Nephron (organoid): ENCODE results near the gene STK32C.

Experiments
- H3K27ac Mint-ChIP-seq, 3 experiments: 2 replicates each; pipeline ENCODE4 v1.8.0; 2020; ENCODE audit warnings: mixed read lengths in 3 of 3, mild to moderate bottlenecking in 2 of 3, moderate library complexity in 1 of 3
- H3K27me3 Mint-ChIP-seq: 2 replicates; pipeline ENCODE4 v1.8.0; 2021; ENCODE audit warnings: low read depth, mild to moderate bottlenecking, moderate library complexity, mixed read lengths
- H3K36me3 Mint-ChIP-seq: 2 replicates; pipeline ENCODE4 v1.8.0; 2020; ENCODE audit warnings: low read depth, mixed read lengths
- H3K4me1 Mint-ChIP-seq: 2 replicates; pipeline ENCODE4 v1.8.0; 2020; ENCODE audit warnings: mixed read lengths
- H3K4me3 Mint-ChIP-seq, 3 experiments: 2 replicates each; pipeline ENCODE4 v1.8.0; 2020; ENCODE audit warnings: mild to moderate bottlenecking in 3 of 3, mixed read lengths in 3 of 3, moderate library complexity in 2 of 3
- H3K9me3 Mint-ChIP-seq: 2 replicates; pipeline ENCODE4 v1.8.0; 2020; ENCODE audit warnings: mixed read lengths
- TF ChIP-seq, protein P1 (sequence below), 3 experiments: fragments of 200-600 bp; sonication (generic); IDR thresholded peaks; one replicate each; pipeline ENCODE4 v1.5.0; 2021; ENCODE audit warnings: antibody characterized with exemption in 3 of 3; ENCODE audit not compliant: unreplicated experiment in 3 of 3

Gene STK32C

DNA sequence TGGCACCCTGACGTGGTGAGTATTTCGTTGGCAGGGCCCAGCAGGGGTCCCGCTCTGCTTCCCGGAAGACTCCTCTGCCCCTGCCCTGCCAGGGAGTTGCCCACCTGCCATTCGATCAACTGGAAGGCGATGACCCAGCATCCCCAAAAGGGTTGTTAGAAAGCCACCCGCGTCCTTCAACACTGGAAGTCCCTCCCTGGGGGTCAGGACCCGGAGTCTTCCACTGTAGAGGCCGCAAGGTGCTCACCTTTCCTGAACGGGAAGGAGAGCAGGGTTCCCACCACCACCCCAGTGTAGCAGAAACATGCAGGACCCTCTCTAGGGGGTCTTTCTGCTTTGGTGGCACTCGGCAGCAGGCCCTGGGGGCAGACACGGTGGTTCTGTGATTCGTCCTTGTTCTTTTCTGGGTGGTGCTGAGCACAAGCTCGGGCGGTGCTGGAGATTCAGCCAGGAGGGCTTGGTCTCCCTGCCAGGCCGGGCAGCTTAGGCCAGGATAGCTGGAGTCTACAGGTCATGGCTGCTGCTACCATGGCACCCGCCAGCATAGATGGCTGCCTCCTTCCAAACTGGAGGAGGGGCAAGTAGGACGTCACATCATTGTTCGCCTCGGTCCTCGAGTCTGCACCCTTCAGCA, 140.6 kb downstream of the STK32C start:
- H3K27ac Mint-ChIP-seq: no peak overlapping the region
- H3K9me3 Mint-ChIP-seq: no peaks in the 10 kb centered on the region
- H3K4me3 Mint-ChIP-seq: no peak overlapping the region
- TF ChIP-seq, protein P1, sequence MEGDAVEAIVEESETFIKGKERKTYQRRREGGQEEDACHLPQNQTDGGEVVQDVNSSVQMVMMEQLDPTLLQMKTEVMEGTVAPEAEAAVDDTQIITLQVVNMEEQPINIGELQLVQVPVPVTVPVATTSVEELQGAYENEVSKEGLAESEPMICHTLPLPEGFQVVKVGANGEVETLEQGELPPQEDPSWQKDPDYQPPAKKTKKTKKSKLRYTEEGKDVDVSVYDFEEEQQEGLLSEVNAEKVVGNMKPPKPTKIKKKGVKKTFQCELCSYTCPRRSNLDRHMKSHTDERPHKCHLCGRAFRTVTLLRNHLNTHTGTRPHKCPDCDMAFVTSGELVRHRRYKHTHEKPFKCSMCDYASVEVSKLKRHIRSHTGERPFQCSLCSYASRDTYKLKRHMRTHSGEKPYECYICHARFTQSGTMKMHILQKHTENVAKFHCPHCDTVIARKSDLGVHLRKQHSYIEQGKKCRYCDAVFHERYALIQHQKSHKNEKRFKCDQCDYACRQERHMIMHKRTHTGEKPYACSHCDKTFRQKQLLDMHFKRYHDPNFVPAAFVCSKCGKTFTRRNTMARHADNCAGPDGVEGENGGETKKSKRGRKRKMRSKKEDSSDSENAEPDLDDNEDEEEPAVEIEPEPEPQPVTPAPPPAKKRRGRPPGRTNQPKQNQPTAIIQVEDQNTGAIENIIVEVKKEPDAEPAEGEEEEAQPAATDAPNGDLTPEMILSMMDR (IDR thresholded peaks at IDR 0.05; ENCODE audit: unreplicated experiment in 3 of 3): no peak
- H3K36me3 Mint-ChIP-seq: no peaks in the 10 kb centered on the region
- peaks cover 29% of the 10 kb centered on the region for H3K27me3 Mint-ChIP-seq
- H3K4me1 Mint-ChIP-seq: peaks cover 5% of the 10 kb centered on the region

DNA sequence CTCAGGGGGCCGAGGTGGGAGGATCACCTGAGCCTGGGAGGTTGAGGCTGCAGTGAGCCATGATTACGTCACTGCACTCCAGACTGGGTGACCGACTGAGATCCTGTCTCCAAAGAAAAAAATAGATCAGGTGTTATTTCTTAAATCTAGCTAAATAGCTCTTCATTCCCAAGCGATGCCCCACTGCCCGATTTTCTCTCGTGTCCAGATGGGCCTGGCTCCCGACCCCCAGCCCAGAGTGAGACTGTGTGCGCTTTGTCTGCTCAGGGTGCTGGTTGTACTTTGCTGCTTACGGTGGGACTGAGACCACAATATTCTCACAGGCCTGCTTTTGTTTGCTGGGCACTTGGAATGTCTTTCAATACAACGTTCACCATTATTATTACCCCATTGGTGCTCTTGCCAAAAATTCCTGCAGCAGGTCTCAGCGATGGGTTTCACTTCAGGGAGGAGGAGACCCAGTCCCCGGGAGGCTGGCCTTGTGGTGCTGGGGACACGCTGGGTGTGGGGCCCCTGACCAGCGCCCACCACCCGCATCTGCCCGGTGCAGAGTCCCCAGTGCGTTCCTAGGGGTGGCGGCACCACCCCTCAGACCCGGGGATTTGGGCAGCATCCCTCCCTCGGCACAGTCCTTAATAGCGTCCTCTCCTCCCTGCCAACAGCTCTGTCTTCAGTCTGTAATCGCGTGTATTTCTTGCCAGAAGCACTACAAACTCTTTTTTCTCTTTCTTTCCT, 141.4 kb downstream of the STK32C start:
- Mint-ChIP-seq H3K27me3 (peaks cover 25% of the 10 kb centered on the region), H3K4me1 (peaks cover 7% of the 10 kb centered on the region), H3K27ac (no peak overlapping the region), H3K4me3 (no peak overlapping the region), H3K9me3 (no peaks in the 10 kb centered on the region), H3K36me3 (no peaks in the 10 kb centered on the region)
- TF ChIP-seq, protein P1 (IDR thresholded peaks at IDR 0.05; ENCODE audit: unreplicated experiment in 3 of 3): no peak

DNA sequence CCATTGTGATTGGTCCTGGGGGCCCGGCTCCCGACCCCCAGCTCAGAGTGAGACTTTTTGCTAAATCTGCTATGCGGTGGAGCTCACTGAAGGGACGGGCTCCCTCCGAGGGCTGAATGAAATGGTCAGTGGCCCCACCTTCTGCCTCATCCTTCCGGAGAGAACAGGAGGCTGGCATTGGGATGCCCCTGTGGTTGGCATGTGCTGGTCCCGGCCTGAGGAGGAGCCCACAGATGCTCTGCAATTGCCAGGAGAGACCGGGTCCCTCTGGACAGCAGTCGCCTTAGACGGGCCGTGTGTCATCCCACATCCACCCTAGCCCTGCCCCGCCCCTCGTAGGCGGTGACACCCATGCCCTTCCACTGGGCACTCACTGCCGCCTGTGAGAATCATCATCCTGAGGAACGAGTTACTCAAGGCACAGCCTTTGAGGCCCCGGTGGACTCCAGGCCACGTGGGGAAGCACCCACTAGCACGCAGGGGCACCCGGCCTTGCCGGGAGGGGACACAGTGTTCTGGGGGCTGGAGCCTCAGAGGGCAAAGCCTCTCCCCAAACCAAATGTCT, 142.3 kb downstream of the STK32C start:
- peaks cover 7% of the 10 kb centered on the region for H3K4me1 Mint-ChIP-seq
- H3K27me3 Mint-ChIP-seq: peaks cover 16% of the 10 kb centered on the region
- TF ChIP-seq, protein P1 (IDR thresholded peaks at IDR 0.05; ENCODE audit: unreplicated experiment in 3 of 3): no peak
- no peak overlapping the region for H3K27ac Mint-ChIP-seq
- H3K4me3 Mint-ChIP-seq: no peak overlapping the region
- no peaks in the 10 kb centered on the region for H3K9me3 Mint-ChIP-seq
- no peaks in the 10 kb centered on the region for H3K36me3 Mint-ChIP-seq

DNA sequence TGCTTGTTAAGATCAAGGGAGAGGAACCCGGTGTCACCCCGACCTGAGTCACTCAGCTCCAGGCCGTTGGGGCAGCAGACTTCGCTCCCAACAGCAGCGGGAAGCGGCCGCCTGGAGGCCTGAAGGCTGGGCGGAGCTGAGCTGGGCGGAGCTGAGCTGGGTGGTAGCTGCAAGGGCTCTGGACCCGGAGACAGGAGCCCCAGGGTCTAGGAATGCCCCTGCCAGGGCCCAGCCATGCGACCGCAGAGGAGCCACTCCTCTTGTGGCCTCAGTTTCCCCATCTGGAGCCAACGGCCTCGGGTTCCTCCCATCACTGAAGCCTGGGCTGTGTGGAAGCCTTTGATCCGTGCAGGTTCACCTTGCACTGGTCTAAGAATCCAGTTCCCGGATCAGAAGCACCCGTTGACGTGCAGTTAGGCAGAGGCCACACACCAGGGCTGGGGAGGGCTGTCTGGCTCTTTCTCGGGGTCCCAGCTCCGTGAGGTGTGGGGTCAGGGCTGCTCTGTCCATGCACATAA, 142.9 kb downstream of the STK32C start:
- Mint-ChIP-seq H3K27ac (no peak overlapping the region), H3K36me3 (no peaks in the 10 kb centered on the region), H3K4me1 (peaks cover 7% of the 10 kb centered on the region), H3K27me3 (peaks cover 16% of the 10 kb centered on the region), H3K4me3 (no peak overlapping the region), H3K9me3 (no peaks in the 10 kb centered on the region)
- TF ChIP-seq, protein P1 (IDR thresholded peaks at IDR 0.05; ENCODE audit: unreplicated experiment in 3 of 3): no peak

DNA sequence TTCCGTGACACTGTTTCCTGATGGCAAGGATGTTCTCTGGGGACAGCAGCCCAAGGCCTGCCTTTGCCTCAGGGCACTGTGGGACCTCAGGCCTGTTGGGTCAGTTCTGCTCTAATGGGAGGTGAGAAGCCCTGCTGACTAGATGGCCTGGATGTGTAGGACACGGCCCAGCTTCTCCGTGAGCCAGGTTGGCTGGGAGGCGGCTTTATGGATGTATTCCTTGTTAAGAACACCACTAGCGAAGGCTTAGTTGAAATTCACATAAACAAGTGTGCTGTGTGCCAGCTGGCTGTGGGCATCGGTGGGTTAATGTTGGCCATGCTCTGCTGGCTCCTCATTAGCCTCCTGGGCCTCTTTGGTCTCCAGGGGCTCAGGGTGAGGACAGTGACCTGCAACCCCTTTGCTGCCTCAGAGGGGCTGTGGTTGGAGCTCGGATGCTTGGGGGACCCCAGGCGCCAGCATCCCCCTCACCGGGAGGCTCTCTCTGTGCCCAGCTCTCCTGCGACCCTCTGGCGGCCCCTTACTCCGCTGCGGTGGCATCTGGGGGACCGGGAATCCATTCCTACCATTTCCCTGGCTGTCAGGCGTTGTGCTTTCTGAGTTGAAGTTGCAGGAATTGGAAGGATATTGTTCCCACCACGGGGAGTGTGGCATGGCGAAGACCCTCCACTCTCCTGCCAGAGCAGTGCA, 143.8 kb downstream of the STK32C start:
- Mint-ChIP-seq H3K27ac (no peak overlapping the region), H3K4me1 (peaks cover 7% of the 10 kb centered on the region), H3K27me3 (peaks cover 18% of the 10 kb centered on the region), H3K9me3 (no peaks in the 10 kb centered on the region), H3K4me3 (no peak overlapping the region), H3K36me3 (no peaks in the 10 kb centered on the region)
- TF ChIP-seq, protein P1 (IDR thresholded peaks at IDR 0.05; ENCODE audit: unreplicated experiment in 3 of 3): no peak
